Endothelial cell of umbilical vein (primary cell): ENCODE measurements around the gene EIF2S3B.

Source experiments
- CTCF ChIP-seq, 2 donors: IDR thresholded peaks; 1 replicate in 1 of 2; 2 replicates in 1 of 2; pipeline ENCODE4 v1.5.1; 2011; ENCODE audit warnings: low read length in 2 of 2, mild to moderate bottlenecking in 2 of 2, moderate library complexity in 2 of 2, control low read depth in 1 of 2, inconsistent platforms in 1 of 2, low read depth in 1 of 2; ENCODE audit not compliant: insufficient read depth in 1 of 2; ENCODE audit errors: extremely low read depth in 1 of 2
- EZH2 ChIP-seq: IDR thresholded peaks from 2 replicates; pipeline ENCODE4 v1.6.1; 2012; ENCODE audit warnings: borderline replicate concordance, low read depth, mild to moderate bottlenecking, moderate library complexity, low read length, inconsistent platforms; ENCODE audit not compliant: severe bottlenecking
- FOS ChIP-seq: IDR thresholded peaks from 2 replicates; pipeline ENCODE4 v1.6.1; 2011; ENCODE audit warnings: mild to moderate bottlenecking, low read length, moderate library complexity, borderline replicate concordance; ENCODE audit not compliant: insufficient read depth
- JUN ChIP-seq: IDR thresholded peaks from 2 replicates; pipeline ENCODE4 v1.6.1; 2011; ENCODE audit warnings: borderline replicate concordance, low read depth; ENCODE audit not compliant: insufficient read length, insufficient read depth
- POLR2A ChIP-seq: IDR thresholded peaks from 2 replicates; pipeline ENCODE4 v1.6.1; 2012; ENCODE audit warnings: low read depth, mild to moderate bottlenecking, control low read depth, low read length
- POLR2AphosphoS5 ChIP-seq: IDR thresholded peaks from 2 replicates; pipeline ENCODE4 v1.6.1; 2012; ENCODE audit warnings: low read depth, mild to moderate bottlenecking, control low read depth, low read length, moderate library complexity; ENCODE audit not compliant: insufficient read depth

- TF ChIP-seq CTCF (IDR thresholded peaks at IDR 0.05; ENCODE audit: extremely low read depth in 1 of 2, insufficient read depth in 1 of 2, low read depth in 1 of 2, low read length in 2 of 2) = no peak
- TF ChIP-seq POLR2A = no peak
- no peak for TF ChIP-seq FOS
- TF ChIP-seq POLR2AphosphoS5 = no peak
- no peak for TF ChIP-seq EZH2
- no peak for TF ChIP-seq JUN
Measured at GRCh38 chr12:10557329-10557728, 51.6 kb downstream of the EIF2S3B start.
